ENCODE data around the gene CCR6. TPM values are rescaled to one million over a fixed set of nuclear protein-coding genes. Genes with fewer than 3 reads are reported as not detected.

The CCR6 gene
- total and polyA plus RNA-seq, 2 of the 8 experiments (the other 6 are each of a cell fraction or from before 2014, with no cell fraction given) = 0.06 TPM; not detected in 1

DNA sequence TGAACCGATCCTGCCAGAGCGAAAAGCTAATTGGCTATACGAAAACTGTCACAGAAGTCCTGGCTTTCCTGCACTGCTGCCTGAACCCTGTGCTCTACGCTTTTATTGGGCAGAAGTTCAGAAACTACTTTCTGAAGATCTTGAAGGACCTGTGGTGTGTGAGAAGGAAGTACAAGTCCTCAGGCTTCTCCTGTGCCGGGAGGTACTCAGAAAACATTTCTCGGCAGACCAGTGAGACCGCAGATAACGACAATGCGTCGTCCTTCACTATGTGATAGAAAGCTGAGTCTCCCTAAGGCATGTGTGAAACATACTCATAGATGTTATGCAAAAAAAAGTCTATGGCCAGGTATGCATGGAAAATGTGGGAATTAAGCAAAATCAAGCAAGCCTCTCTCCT is 14.2 kb downstream of the CCR6 start (continued):
- TF ChIP-seq, protein P1, sequence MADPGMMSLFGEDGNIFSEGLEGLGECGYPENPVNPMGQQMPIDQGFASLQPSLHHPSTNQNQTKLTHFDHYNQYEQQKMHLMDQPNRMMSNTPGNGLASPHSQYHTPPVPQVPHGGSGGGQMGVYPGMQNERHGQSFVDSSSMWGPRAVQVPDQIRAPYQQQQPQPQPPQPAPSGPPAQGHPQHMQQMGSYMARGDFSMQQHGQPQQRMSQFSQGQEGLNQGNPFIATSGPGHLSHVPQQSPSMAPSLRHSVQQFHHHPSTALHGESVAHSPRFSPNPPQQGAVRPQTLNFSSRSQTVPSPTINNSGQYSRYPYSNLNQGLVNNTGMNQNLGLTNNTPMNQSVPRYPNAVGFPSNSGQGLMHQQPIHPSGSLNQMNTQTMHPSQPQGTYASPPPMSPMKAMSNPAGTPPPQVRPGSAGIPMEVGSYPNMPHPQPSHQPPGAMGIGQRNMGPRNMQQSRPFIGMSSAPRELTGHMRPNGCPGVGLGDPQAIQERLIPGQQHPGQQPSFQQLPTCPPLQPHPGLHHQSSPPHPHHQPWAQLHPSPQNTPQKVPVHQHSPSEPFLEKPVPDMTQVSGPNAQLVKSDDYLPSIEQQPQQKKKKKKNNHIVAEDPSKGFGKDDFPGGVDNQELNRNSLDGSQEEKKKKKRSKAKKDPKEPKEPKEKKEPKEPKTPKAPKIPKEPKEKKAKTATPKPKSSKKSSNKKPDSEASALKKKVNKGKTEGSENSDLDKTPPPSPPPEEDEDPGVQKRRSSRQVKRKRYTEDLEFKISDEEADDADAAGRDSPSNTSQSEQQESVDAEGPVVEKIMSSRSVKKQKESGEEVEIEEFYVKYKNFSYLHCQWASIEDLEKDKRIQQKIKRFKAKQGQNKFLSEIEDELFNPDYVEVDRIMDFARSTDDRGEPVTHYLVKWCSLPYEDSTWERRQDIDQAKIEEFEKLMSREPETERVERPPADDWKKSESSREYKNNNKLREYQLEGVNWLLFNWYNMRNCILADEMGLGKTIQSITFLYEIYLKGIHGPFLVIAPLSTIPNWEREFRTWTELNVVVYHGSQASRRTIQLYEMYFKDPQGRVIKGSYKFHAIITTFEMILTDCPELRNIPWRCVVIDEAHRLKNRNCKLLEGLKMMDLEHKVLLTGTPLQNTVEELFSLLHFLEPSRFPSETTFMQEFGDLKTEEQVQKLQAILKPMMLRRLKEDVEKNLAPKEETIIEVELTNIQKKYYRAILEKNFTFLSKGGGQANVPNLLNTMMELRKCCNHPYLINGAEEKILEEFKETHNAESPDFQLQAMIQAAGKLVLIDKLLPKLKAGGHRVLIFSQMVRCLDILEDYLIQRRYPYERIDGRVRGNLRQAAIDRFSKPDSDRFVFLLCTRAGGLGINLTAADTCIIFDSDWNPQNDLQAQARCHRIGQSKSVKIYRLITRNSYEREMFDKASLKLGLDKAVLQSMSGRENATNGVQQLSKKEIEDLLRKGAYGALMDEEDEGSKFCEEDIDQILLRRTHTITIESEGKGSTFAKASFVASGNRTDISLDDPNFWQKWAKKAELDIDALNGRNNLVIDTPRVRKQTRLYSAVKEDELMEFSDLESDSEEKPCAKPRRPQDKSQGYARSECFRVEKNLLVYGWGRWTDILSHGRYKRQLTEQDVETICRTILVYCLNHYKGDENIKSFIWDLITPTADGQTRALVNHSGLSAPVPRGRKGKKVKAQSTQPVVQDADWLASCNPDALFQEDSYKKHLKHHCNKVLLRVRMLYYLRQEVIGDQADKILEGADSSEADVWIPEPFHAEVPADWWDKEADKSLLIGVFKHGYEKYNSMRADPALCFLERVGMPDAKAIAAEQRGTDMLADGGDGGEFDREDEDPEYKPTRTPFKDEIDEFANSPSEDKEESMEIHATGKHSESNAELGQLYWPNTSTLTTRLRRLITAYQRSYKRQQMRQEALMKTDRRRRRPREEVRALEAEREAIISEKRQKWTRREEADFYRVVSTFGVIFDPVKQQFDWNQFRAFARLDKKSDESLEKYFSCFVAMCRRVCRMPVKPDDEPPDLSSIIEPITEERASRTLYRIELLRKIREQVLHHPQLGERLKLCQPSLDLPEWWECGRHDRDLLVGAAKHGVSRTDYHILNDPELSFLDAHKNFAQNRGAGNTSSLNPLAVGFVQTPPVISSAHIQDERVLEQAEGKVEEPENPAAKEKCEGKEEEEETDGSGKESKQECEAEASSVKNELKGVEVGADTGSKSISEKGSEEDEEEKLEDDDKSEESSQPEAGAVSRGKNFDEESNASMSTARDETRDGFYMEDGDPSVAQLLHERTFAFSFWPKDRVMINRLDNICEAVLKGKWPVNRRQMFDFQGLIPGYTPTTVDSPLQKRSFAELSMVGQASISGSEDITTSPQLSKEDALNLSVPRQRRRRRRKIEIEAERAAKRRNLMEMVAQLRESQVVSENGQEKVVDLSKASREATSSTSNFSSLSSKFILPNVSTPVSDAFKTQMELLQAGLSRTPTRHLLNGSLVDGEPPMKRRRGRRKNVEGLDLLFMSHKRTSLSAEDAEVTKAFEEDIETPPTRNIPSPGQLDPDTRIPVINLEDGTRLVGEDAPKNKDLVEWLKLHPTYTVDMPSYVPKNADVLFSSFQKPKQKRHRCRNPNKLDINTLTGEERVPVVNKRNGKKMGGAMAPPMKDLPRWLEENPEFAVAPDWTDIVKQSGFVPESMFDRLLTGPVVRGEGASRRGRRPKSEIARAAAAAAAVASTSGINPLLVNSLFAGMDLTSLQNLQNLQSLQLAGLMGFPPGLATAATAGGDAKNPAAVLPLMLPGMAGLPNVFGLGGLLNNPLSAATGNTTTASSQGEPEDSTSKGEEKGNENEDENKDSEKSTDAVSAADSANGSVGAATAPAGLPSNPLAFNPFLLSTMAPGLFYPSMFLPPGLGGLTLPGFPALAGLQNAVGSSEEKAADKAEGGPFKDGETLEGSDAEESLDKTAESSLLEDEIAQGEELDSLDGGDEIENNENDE (IDR thresholded peaks at IDR 0.05; ENCODE audit: insufficient replicate concordance, low read length) = no peak
- TF ChIP-seq, protein P2, sequence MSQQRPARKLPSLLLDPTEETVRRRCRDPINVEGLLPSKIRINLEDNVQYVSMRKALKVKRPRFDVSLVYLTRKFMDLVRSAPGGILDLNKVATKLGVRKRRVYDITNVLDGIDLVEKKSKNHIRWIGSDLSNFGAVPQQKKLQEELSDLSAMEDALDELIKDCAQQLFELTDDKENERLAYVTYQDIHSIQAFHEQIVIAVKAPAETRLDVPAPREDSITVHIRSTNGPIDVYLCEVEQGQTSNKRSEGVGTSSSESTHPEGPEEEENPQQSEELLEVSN (IDR thresholded peaks at IDR 0.05) = no peak

Data from H1 (cell line).